Activated CD4-positive, CD25-positive, alpha-beta regulatory T cell treated with anti-CD3 and anti-CD28 coated beads, Interleukin-2, amount 50 U/mL, for 24 hours (primary cell): ENCODE data around the gene TMEM31.
"Not testable (repeated sequence)": the region's sequence is repeated elsewhere in the genome, so short reads cannot be mapped to it uniquely, and the experiment has no call there.

Experiments used
- ATAC-seq, 2 donors: fragments of 150-1000 bp; cut with Tn5 transposase; one replicate each; pipeline ENCODE4 v1.10.0; 2021; ENCODE audit warnings: mild to moderate bottlenecking in 1 of 2, moderate library complexity in 1 of 2

Gene TMEM31

GRCh38 chrX:103727115-103727514 is 16.4 kb downstream of the TMEM31 start:
- ATAC-seq: no peak

- ATAC-seq: no peak
Measured at GRCh38 chrX:103729015-103729414, 18.3 kb downstream of the TMEM31 start.

- no peak for ATAC-seq
Measured at GRCh38 chrX:103730147-103730795, 19.6 kb downstream of the TMEM31 start.

- no peak for ATAC-seq
Measured at GRCh38 chrX:103730796-103731493, 20.2 kb downstream of the TMEM31 start.

- ATAC-seq: no peak
Measured at GRCh38 chrX:103733017-103733416, 22.3 kb downstream of the TMEM31 start.

- no peak for ATAC-seq
Measured at GRCh38 chrX:103734125-103734760, 23.5 kb downstream of the TMEM31 start.

GRCh38 chrX:103737696-103738095 is 27.0 kb downstream of the TMEM31 start:
- ATAC-seq: no peak

- ATAC-seq: no peak
Measured at GRCh38 chrX:103739421-103739820, 28.7 kb downstream of the TMEM31 start.

GRCh38 chrX:103741879-103742278 is 31.2 kb downstream of the TMEM31 start:
- no peak for ATAC-seq

GRCh38 chrX:103742339-103742738 is 31.6 kb downstream of the TMEM31 start:
- no peak for ATAC-seq

GRCh38 chrX:103747163-103747562 is 36.5 kb downstream of the TMEM31 start:
- ATAC-seq: no peak

GRCh38 chrX:103754401-103754800 is 43.7 kb downstream of the TMEM31 start:
- no peak for ATAC-seq

- ATAC-seq: no peak
Measured at GRCh38 chrX:103756736-103757135, 46.0 kb downstream of the TMEM31 start.

- ATAC-seq: no peak
Measured at GRCh38 chrX:103758555-103758954, 47.8 kb downstream of the TMEM31 start.

- ATAC-seq: not testable (repeated sequence)
Measured at GRCh38 chrX:103763541-103763940, 52.8 kb downstream of the TMEM31 start.
